Thyroid gland (tissue), 4 donors: Measurements from ENCODE around the gene PRKAR2B. TPM values are rescaled to one million over a fixed set of nuclear protein-coding genes. Genes with fewer than 3 reads are reported as not detected.
"Not testable (repeated sequence)": the region's sequence is repeated elsewhere in the genome, so short reads cannot be mapped to it uniquely, and the experiment has no call there.

ENCODE experiments used
- DNase-seq, 2 donors: peaks; one replicate each; pipeline ENCODE4 v3.0.0-alpha.2; 2019
- H3K27ac ChIP-seq, 3 donors: fragments of 200-600 bp; sonication (generic); 1 replicate in 2 of 3; 2 replicates in 1 of 3; pipeline ENCODE4 v1.5.1; 2016 to 2019; ENCODE audit warnings: mild to moderate bottlenecking in 1 of 3, moderate library complexity in 1 of 3
- H3K27me3 ChIP-seq: fragments of 200-600 bp; sonication (generic); one replicate; pipeline ENCODE4 v1.5.1; 2019
- H3K36me3 ChIP-seq, 2 donors: fragments of 200-600 bp; sonication (generic); one replicate each; pipeline ENCODE4 v1.5.1; 2016 to 2019
- H3K4me1 ChIP-seq, 2 donors: fragments of 200-600 bp; sonication (generic); one replicate each; pipeline ENCODE4 v1.5.1; 2017 to 2019
- H3K4me3 ChIP-seq, 3 donors: fragments of 200-600 bp; sonication (generic); replicated peaks in 1 of 3; 1 replicate in 2 of 3; 2 replicates in 1 of 3; pipeline ENCODE4 v1.5.1; 2016; ENCODE audit warnings: mild to moderate bottlenecking in 1 of 3
- H3K9me3 ChIP-seq: fragments of 200-600 bp; sonication (generic); one replicate; pipeline ENCODE4 v1.5.1; 2017
- POLR2A ChIP-seq, 2 donors: fragments of 450-650 bp; IDR thresholded peaks; one replicate each; pipeline ENCODE4 v1.6.1; 2017; ENCODE audit warnings: antibody characterized with exemption in 2 of 2, mild to moderate bottlenecking in 2 of 2, moderate library complexity in 1 of 2
- WGBS, 2 donors: methylation state at CpG; one replicate each; pipeline ENCODE4 v1.1.5; 2017; 5-methylcytosine and 5-hydroxymethylcytosine counted together
- intact Hi-C: fragments of 100-400 bp; cut with DNase I; formaldehyde crosslinking; loops from one replicate; pipeline ENCODE4 v1.15.1; 2023
- total RNA-seq, 4 donors: library from RNA; depleted of rRNA; stranded (reverse); fragments of >200 nt; gene quantifications; one replicate each; pipeline ENCODE4 v1.2.3, GENCODE V29; 2016
- TF ChIP-seq, protein P1 (sequence below), 6 experiments: fragments of 200-600 bp in 3 of 6; fragments of 450-650 bp in 3 of 6; sonication (generic) in 3 of 6; IDR thresholded peaks; one replicate each; pipeline ENCODE4 v1.5.1; 2016 to 2019; ENCODE audit warnings: antibody characterized with exemption in 6 of 6, mild to moderate bottlenecking in 2 of 6, inconsistent platforms in 1 of 6, moderate library complexity in 1 of 6

The PRKAR2B gene
- total RNA-seq, 4 donors from 2014 or later = 5.1 to 9.0 (median 6.5) TPM

DNA sequence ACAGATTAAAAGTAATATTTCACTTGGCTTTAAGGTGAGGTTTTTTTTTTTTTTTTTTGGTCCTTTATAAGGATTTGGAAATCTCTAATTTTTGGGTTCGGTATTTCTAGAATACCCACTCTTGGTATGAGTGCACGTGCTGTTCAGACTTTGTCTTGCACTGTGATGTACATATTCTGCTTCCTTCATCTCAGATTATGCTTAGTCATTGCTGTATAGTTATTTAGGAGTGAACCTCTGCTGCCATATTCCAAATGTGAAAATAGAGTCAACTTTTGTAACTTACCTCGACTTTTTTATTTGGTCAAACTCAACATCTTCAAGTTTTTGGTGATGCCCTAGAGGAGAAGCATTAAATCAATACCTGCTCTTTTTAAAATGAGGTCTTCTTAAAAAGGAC lies 84.2 kb downstream of the PRKAR2B start:
- DNase-seq = no peak
- intact Hi-C loops = no loop called here
- Histone ChIP-seq H3K36me3 (no peaks in the 10 kb centered on the region), H3K27me3 (no peaks in the 10 kb centered on the region), H3K9me3 (no peaks in the 10 kb centered on the region), H3K4me3 (no peak overlapping the region), H3K27ac (no peak overlapping the region), H3K4me1 (no peaks in the 10 kb centered on the region)
- 93% methylated on average over 3 of the region's 3 CpGs for WGBS, 2 donors
- TF ChIP-seq, protein P1, sequence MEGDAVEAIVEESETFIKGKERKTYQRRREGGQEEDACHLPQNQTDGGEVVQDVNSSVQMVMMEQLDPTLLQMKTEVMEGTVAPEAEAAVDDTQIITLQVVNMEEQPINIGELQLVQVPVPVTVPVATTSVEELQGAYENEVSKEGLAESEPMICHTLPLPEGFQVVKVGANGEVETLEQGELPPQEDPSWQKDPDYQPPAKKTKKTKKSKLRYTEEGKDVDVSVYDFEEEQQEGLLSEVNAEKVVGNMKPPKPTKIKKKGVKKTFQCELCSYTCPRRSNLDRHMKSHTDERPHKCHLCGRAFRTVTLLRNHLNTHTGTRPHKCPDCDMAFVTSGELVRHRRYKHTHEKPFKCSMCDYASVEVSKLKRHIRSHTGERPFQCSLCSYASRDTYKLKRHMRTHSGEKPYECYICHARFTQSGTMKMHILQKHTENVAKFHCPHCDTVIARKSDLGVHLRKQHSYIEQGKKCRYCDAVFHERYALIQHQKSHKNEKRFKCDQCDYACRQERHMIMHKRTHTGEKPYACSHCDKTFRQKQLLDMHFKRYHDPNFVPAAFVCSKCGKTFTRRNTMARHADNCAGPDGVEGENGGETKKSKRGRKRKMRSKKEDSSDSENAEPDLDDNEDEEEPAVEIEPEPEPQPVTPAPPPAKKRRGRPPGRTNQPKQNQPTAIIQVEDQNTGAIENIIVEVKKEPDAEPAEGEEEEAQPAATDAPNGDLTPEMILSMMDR (IDR thresholded peaks at IDR 0.05) = no peak
- no peak for TF ChIP-seq POLR2A (IDR thresholded peaks at IDR 0.05)

DNA sequence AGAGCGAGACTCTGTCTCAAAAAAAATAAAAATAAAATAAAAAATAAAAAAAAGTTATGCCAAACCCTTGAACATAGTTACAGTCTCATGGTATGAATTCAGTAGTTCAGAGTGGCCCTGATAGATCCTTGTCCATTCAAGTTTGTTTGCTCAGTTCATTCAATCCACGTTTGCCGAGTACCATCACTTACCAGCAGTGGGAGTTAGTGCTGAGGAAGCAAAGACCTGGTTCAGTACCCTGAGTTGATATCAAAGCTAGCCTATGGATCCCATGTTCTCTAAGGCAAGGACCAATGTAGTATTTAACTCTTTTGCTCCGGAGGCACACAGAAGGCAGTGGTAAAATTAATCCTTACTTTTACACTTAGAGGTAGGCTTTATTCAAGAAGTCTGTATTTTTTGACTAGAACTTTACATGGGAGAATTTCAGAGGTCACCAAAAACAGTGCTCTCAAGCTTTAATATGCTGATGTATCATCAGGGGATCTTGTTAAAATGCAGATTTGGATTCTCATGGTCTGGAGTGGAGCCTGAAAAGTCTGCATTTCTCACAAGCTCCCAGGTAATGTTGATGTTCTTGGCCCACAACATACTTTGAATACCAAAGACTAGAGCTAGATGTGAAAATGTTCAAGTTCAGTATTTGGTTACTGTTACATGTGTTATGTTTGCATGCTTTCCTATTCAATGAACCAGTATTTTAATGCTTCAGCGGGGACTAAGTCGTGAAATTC lies 86.1 kb downstream of the PRKAR2B start:
- no peak overlapping the region for H3K27ac ChIP-seq
- H3K9me3 ChIP-seq = no peaks in the 10 kb centered on the region
- TF ChIP-seq, protein P1 (IDR thresholded peaks at IDR 0.05) = no peak
- TF ChIP-seq POLR2A (IDR thresholded peaks at IDR 0.05) = no peak
- no peaks in the 10 kb centered on the region for H3K4me1 ChIP-seq
- intact Hi-C loops = no loop called here
- no peak for DNase-seq
- no peaks in the 10 kb centered on the region for H3K27me3 ChIP-seq
- WGBS, 2 donors = 62 to 68% methylated on average over 6 of the region's 6 CpGs
- no peak overlapping the region for H3K4me3 ChIP-seq
- H3K36me3 ChIP-seq = no peaks in the 10 kb centered on the region

DNA sequence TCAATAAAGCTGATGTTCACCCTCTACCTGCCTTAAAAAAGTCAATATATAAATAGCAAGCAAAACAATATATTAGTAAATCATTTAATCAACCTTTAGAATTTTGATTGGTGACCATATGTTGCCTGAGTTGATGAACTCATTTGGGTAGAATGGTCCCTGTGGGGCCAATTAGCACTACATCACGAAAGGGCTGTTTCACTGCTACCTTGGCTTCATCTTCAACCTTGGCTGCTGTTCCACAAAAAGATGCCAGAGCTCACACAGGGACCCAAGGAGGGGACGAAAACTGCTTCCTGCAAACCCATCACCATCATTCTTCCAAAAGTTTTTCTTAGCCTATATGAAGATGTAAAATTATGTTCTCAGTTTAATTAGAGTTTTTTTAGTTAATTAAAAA lies 88.9 kb downstream of the PRKAR2B start:
- TF ChIP-seq POLR2A (IDR thresholded peaks at IDR 0.05) = no peak
- TF ChIP-seq, protein P1 (IDR thresholded peaks at IDR 0.05) = no peak
- Histone ChIP-seq H3K9me3 (no peaks in the 10 kb centered on the region), H3K27me3 (no peaks in the 10 kb centered on the region), H3K4me1 (no peaks in the 10 kb centered on the region), H3K4me3 (no peak overlapping the region), H3K27ac (no peak overlapping the region), H3K36me3 (no peaks in the 10 kb centered on the region)
- intact Hi-C loops = no loop called here
- no peak for DNase-seq
- WGBS, 2 donors = 88% methylated on average over 2 of the region's 2 CpGs

DNA sequence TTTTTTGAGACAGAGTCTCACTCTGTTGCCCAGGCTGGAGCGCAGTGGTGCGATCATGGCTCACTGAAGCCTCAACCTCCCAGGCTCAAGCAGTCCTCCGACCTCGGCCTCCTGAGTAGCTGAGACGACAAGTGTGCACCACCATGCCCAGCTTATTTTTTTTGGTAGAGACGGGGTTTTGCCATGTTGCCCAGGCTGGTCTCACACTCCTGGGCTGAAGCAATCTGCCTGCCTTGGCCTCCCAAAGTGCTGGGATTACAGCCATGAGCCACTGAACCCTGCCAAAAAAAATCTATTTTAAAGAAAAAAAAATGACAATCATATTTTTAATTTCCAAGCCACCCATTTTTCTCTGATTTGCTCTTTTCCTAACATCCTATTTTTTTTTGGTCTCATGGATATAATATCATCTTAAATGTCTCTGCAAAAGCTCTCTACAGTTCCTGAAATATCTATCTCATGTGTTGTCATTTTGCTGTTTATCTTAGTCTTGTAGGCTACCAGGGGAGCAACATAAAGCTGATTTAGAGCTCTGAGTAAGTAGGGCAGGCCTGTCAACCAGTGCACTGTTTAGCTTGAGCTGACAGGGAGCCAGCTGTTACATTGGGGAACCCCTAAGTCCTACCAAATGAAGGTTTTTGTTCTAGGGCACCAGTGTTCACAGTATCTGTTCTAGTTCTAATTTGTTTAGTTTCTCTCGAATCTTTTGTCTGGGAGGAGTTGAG lies 94.4 kb downstream of the PRKAR2B start:
- intact Hi-C loops = no loop called here
- TF ChIP-seq, protein P1 (IDR thresholded peaks at IDR 0.05) = no peak
- no peak for TF ChIP-seq POLR2A (IDR thresholded peaks at IDR 0.05)

DNA sequence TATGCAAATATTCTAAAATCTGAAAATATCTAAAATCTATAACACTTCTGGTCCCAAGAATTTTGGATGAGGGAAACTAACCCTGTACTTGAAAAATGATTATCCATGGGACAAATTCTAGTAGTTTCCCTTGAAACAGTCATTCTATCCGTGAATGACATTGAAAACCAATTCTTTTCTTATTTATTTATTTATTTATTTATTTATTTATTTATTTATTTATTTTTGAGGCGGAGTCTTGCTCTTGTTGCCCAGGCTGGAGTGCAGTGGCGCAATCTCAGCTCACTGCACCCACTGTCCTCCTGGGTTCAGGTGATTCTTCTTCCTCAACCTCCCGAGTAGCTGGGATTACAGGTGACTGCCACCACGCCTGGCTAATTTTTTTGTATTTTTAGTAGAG lies 99.4 kb downstream of the PRKAR2B start:
- not testable (repeated sequence) for H3K9me3 ChIP-seq, H3K4me3 ChIP-seq, H3K4me1 ChIP-seq, H3K36me3 ChIP-seq, H3K27ac ChIP-seq, DNase-seq, H3K27me3 ChIP-seq
- 87% methylated on average over 5 of the region's 5 CpGs for WGBS, 2 donors
- intact Hi-C loops = loop anchor here (10.0 kb wide), 1 partner anchor 199 kb away; no protein-coding TSS in a partner anchor

More for the DNA sequence above, 94.4 kb downstream of the PRKAR2B start:
- 83 to 85% methylated on average over 7 of the region's 7 CpGs for WGBS, 2 donors
- Histone ChIP-seq H3K27me3 (no peaks in the 10 kb centered on the region), H3K36me3 (no peaks in the 10 kb centered on the region), H3K4me3 (no peak overlapping the region), H3K9me3 (no peaks in the 10 kb centered on the region), H3K27ac (no peak overlapping the region), H3K4me1 (no peaks in the 10 kb centered on the region)
- DNase-seq = no peak
